Neuronal stem cell (in vitro differentiated cells): ENCODE measurements around the gene RAB11FIP2.
A peak's percentile ranks its signal among the peaks of the same experiment; 100 is the strongest.

Experiments
- DNase-seq: peaks from one replicate; pipeline ENCODE4 v3.0.0-alpha.2; 2013; ENCODE audit warnings: low spot score
- H2AFZ ChIP-seq: one replicate; pipeline ENCODE4 v1.6.1; 2013; ENCODE audit warnings: mild to moderate bottlenecking, low read length, inconsistent platforms
- H2AK5ac ChIP-seq: 2 replicates; pipeline ENCODE4 v1.6.1; 2013; ENCODE audit warnings: low read depth, mild to moderate bottlenecking, inconsistent platforms, low read length, moderate library complexity, mixed read lengths
- H2BK120ac ChIP-seq: 2 replicates; pipeline ENCODE4 v1.6.1; 2013; ENCODE audit warnings: low read depth, mild to moderate bottlenecking, inconsistent platforms, low read length, moderate library complexity, mixed read lengths
- H2BK12ac ChIP-seq: one replicate; pipeline ENCODE4 v1.6.1; 2013; ENCODE audit warnings: low read length, inconsistent platforms
- H2BK15ac ChIP-seq: 2 replicates; pipeline ENCODE4 v1.6.1; 2013; ENCODE audit warnings: mild to moderate bottlenecking, low read length, inconsistent platforms, mixed read lengths
- H2BK5ac ChIP-seq: one replicate; pipeline ENCODE4 v1.6.1; 2013; ENCODE audit warnings: inconsistent platforms, mild to moderate bottlenecking, low read length, moderate library complexity
- H3K14ac ChIP-seq: one replicate; pipeline ENCODE4 v1.6.1; 2013; ENCODE audit warnings: low read length, inconsistent platforms
- H3K18ac ChIP-seq: 2 replicates; pipeline ENCODE4 v1.6.1; 2013; ENCODE audit warnings: low read length, inconsistent platforms
- H3K23ac ChIP-seq: 2 replicates; pipeline ENCODE4 v1.6.1; 2013; ENCODE audit warnings: low read depth, mild to moderate bottlenecking, mixed read lengths, low read length, inconsistent platforms; ENCODE audit not compliant: poor library complexity
- H3K27ac ChIP-seq: replicated peaks from 3 replicates; pipeline ENCODE4 v1.5.1; 2013; ENCODE audit warnings: low read length, inconsistent platforms
- H3K27me3 ChIP-seq, 3 experiments: 2 replicates each; pipeline ENCODE4 v1.6.1; 2013; ENCODE audit warnings: low read length in 3 of 3, mild to moderate bottlenecking in 2 of 3, inconsistent platforms in 1 of 3, low read depth in 1 of 3, mixed read lengths in 1 of 3, moderate library complexity in 1 of 3; ENCODE audit not compliant: control insufficient read depth in 3 of 3, insufficient read depth in 3 of 3
- H3K36me3 ChIP-seq, 2 donors: replicated peaks in 1 of 2; 2 replicates each; pipeline ENCODE4 v1.6.1; 2013; ENCODE audit warnings: low read length in 2 of 2; ENCODE audit not compliant: control insufficient read depth in 2 of 2, insufficient read depth in 2 of 2
- H3K4ac ChIP-seq: 2 replicates; pipeline ENCODE4 v1.6.1; 2013; ENCODE audit warnings: inconsistent platforms, mild to moderate bottlenecking, low read length, moderate library complexity
- H3K4me1 ChIP-seq, 2 donors: 1 replicate in 1 of 2; 2 replicates in 1 of 2; pipeline ENCODE4 v1.6.1; 2013; ENCODE audit warnings: low read length in 2 of 2, low read depth in 1 of 2; ENCODE audit not compliant: control insufficient read depth in 2 of 2, insufficient read depth in 1 of 2
- H3K4me2 ChIP-seq: one replicate; pipeline ENCODE4 v1.6.1; 2013; ENCODE audit warnings: mild to moderate bottlenecking, low read length, inconsistent platforms; ENCODE audit not compliant: insufficient read depth, poor library complexity, severe bottlenecking
- H3K4me3 ChIP-seq, 2 donors: 2 replicates each; pipeline ENCODE4 v1.5.1; 2013; ENCODE audit warnings: low read length in 2 of 2, mild to moderate bottlenecking in 2 of 2, inconsistent platforms in 1 of 2, moderate library complexity in 1 of 2
- H3K79me1 ChIP-seq: one replicate; pipeline ENCODE4 v1.6.1; 2013; ENCODE audit warnings: low read depth, mild to moderate bottlenecking, inconsistent platforms, low read length, moderate library complexity
- H3K9ac ChIP-seq: one replicate; pipeline ENCODE4 v1.6.1; 2013; ENCODE audit warnings: mild to moderate bottlenecking, low read depth, low read length, inconsistent platforms; ENCODE audit not compliant: poor library complexity
- H3K9me3 ChIP-seq, 2 donors: replicated peaks in 1 of 2; 2 replicates each; pipeline versions ENCODE3 to v1.6.1; 2013; ENCODE audit warnings: low read length in 2 of 2, mild to moderate bottlenecking in 2 of 2, inconsistent platforms in 1 of 2, low read depth in 1 of 2, mixed read lengths in 1 of 2, moderate library complexity in 1 of 2; ENCODE audit not compliant: control insufficient read depth in 2 of 2, insufficient read depth in 1 of 2
- H4K8ac ChIP-seq: one replicate; pipeline ENCODE4 v1.6.1; 2013; ENCODE audit warnings: low read depth, mild to moderate bottlenecking, inconsistent platforms, low read length, moderate library complexity
- H4K91ac ChIP-seq: one replicate; pipeline ENCODE4 v1.6.1; 2013; ENCODE audit warnings: low read length, low read depth, mild to moderate bottlenecking, inconsistent platforms; ENCODE audit not compliant: poor library complexity
- WGBS, 2 donors: extraction: QIAGEN DNeasy Blood & Tissue Kit; methylation state at CpG; one replicate each; pipeline ENCODE4 v1.1.7; 2013; ENCODE audit warnings: missing lambda C conversion rate in 2 of 2, mixed read lengths in 1 of 2; ENCODE audit not compliant: insufficient read length in 2 of 2, insufficient replicate concordance in 1 of 2; ENCODE audit errors: extremely low coverage in 2 of 2; 5-methylcytosine and 5-hydroxymethylcytosine counted together

The RAB11FIP2 gene

GRCh38 chr10:118047880-118048279 is 1.1 kb upstream of the RAB11FIP2 start:
- no peak overlapping the region for H2BK5ac ChIP-seq
- H3K4me1 ChIP-seq: peaks cover 3 to 10% of the 10 kb centered on the region in 2 donors
- H3K18ac ChIP-seq: no peak overlapping the region
- H3K14ac ChIP-seq: no peak overlapping the region
- no peak overlapping the region for H3K4ac ChIP-seq
- no peak overlapping the region for H2BK15ac ChIP-seq
- no peak overlapping the region for H4K8ac ChIP-seq
- H2BK120ac ChIP-seq: no peak overlapping the region
- no peak overlapping the region for H3K27ac ChIP-seq
- no peaks in the 10 kb centered on the region for H3K9me3 ChIP-seq
- no peak overlapping the region for H3K9ac ChIP-seq
- peak overlapping the region in 1 of 2 donors; percentile 79 for H3K4me3 ChIP-seq
- no peak overlapping the region for H4K91ac ChIP-seq
- DNase-seq: no peak
- H2AFZ ChIP-seq: peak overlapping the region; percentile 92
- no peak overlapping the region for H3K23ac ChIP-seq
- H3K36me3 ChIP-seq: no peaks in the 10 kb centered on the region
- no peak overlapping the region for H3K4me2 ChIP-seq
- H2BK12ac ChIP-seq: no peak overlapping the region
- H3K79me1 ChIP-seq: no peaks in the 10 kb centered on the region
- no peaks in the 10 kb centered on the region for H3K27me3 ChIP-seq
- no peak overlapping the region for H2AK5ac ChIP-seq
- WGBS, 2 donors: no CpG with 5 or more reads among the region's 5 CpGs

DNA sequence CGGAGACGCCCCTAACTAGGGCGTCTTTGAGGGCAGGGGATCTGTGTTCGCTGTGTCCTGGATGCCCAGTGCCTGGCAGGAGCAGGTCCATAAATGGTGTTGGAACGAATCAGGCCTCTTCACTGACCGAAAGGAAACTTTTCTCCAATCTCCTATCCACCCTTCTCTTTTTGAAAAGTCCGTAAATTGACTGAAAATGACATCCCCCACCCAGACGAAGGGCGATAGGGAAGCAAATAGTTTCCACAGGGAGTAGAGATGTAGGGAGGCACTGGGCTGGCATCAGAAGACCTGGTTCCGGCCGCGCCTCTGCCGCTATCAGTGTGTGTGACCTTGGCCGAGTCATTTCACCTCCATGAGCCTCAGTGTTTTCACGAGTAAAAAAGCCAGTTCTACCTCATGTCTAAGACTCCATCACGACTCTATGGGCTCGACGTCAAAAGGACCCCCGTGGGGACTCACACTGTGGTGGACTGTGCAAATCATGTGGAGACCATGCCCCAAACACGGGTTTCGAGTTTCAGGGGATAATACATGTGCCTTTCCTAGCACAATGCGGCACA is 497 bp upstream of the RAB11FIP2 start:
- Histone ChIP-seq H3K27ac (peak overlapping the region; percentile 97), H3K9me3 (no peaks in the 10 kb centered on the region)
- no CpG with 5 or more reads among the region's 22 CpGs for WGBS, 2 donors

GRCh38 chr10:118045837-118046394 is 825 bp downstream of the RAB11FIP2 start:
- WGBS, 2 donors: no CpG with 5 or more reads among the region's 14 CpGs
- Histone ChIP-seq H3K9ac (peak overlapping the region; percentile 75), H2AFZ (peak overlapping the region; percentile 92), H3K4me2 (peak overlapping the region; percentile 81), H2BK15ac (peak overlapping the region; percentile 2), H3K27ac (peak overlapping the region; percentile 97), H3K14ac (no peak overlapping the region), H3K27me3 (no peaks in the 10 kb centered on the region), H4K8ac (no peak overlapping the region), H3K4me1 (peaks cover 3 to 10% of the 10 kb centered on the region in 2 donors), H3K23ac (no peak overlapping the region), H2AK5ac (no peak overlapping the region), H2BK12ac (no peak overlapping the region), H2BK5ac (peak overlapping the region; percentile 76), H3K36me3 (no peaks in the 10 kb centered on the region), H3K4me3 (peak overlapping the region; percentile 79 to 87), H3K9me3 (no peaks in the 10 kb centered on the region), H3K18ac (peak overlapping the region; percentile 95), H3K4ac (no peak overlapping the region), H2BK120ac (no peak overlapping the region), H4K91ac (no peak overlapping the region), H3K79me1 (no peaks in the 10 kb centered on the region)
- no peak for DNase-seq

More for the DNA sequence above, 497 bp upstream of the RAB11FIP2 start:
- H2AFZ ChIP-seq: peak overlapping the region; percentile 92
- H3K23ac ChIP-seq: no peak overlapping the region
- H2BK15ac ChIP-seq: no peak overlapping the region
- H3K36me3 ChIP-seq: no peaks in the 10 kb centered on the region
- H4K8ac ChIP-seq: no peak overlapping the region
- DNase-seq: no peak
- no peak overlapping the region for H2AK5ac ChIP-seq
- H3K79me1 ChIP-seq: no peaks in the 10 kb centered on the region
- H3K4me3 ChIP-seq: peak overlapping the region; percentile 79 to 87
- no peak overlapping the region for H3K4ac ChIP-seq
- peak overlapping the region; percentile 81 for H3K4me2 ChIP-seq
- no peak overlapping the region for H2BK120ac ChIP-seq
- peaks cover 3 to 10% of the 10 kb centered on the region in 2 donors for H3K4me1 ChIP-seq
- no peak overlapping the region for H2BK12ac ChIP-seq
- H3K18ac ChIP-seq: peak overlapping the region; percentile 92
- H3K14ac ChIP-seq: no peak overlapping the region
- H3K9ac ChIP-seq: no peak overlapping the region
- no peak overlapping the region for H4K91ac ChIP-seq
- H2BK5ac ChIP-seq: no peak overlapping the region
- no peaks in the 10 kb centered on the region for H3K27me3 ChIP-seq

- Histone ChIP-seq H3K9me3 (no peaks in the 10 kb centered on the region), H3K36me3 (no peaks in the 10 kb centered on the region), H3K4ac (no peak overlapping the region), H3K4me3 (peak overlapping the region in 1 of 2 donors; percentile 79), H3K27ac (peak overlapping the region; percentile 97), H4K91ac (no peak overlapping the region), H3K4me2 (peak overlapping the region; percentile 81), H3K4me1 (peaks cover 3 to 10% of the 10 kb centered on the region in 2 donors), H3K9ac (no peak overlapping the region), H2AK5ac (no peak overlapping the region), H3K18ac (no peak overlapping the region), H3K27me3 (no peaks in the 10 kb centered on the region), H3K14ac (no peak overlapping the region), H2BK120ac (no peak overlapping the region), H3K23ac (no peak overlapping the region), H2AFZ (peak overlapping the region; percentile 92), H2BK5ac (no peak overlapping the region), H3K79me1 (no peaks in the 10 kb centered on the region), H2BK15ac (no peak overlapping the region), H2BK12ac (no peak overlapping the region), H4K8ac (no peak overlapping the region)
- WGBS, 2 donors: 100% methylated on average over 1 of the region's 8 CpGs; no CpG with 5 or more reads in 1 of the 2 donors
- no peak for DNase-seq
Observed at GRCh38 chr10:118045158-118045836, 1.4 kb downstream of the RAB11FIP2 start.
